NT2/D1 (cell line): ENCODE data around the gene CDH13.

ENCODE experiments used
- DNase-seq: peaks from one replicate; pipeline ENCODE4 v3.0.0-alpha.2; 2011; ENCODE audit warnings: low read depth, low spot score
- H3K27me3 ChIP-seq: 2 replicates; pipeline ENCODE4 v1.6.0; 2011; ENCODE audit warnings: mild to moderate bottlenecking; ENCODE audit not compliant: insufficient read length, insufficient read depth
- H3K36me3 ChIP-seq: 2 replicates; pipeline ENCODE4 v1.6.1; 2011; ENCODE audit warnings: mild to moderate bottlenecking, low read length, mixed read lengths; ENCODE audit not compliant: insufficient read depth, insufficient read length
- H3K4me1 ChIP-seq: 2 replicates; pipeline ENCODE4 v1.5.1; 2011; ENCODE audit not compliant: insufficient read depth, insufficient read length
- H3K4me3 ChIP-seq: 2 replicates; pipeline ENCODE4 v1.5.1; 2011; ENCODE audit warnings: low read depth; ENCODE audit not compliant: insufficient read length
- H3K9ac ChIP-seq: 2 replicates; pipeline ENCODE4 v1.6.0; 2011; ENCODE audit warnings: low read depth; ENCODE audit not compliant: insufficient read length
- H3K9me3 ChIP-seq: 2 replicates; pipeline ENCODE4 v1.5.1; 2011; ENCODE audit warnings: mild to moderate bottlenecking, low read length; ENCODE audit not compliant: insufficient read depth
- SUZ12 ChIP-seq: IDR thresholded peaks from 2 replicates; pipeline ENCODE4 v1.6.1; 2011; ENCODE audit not compliant: insufficient read length, insufficient read depth; ENCODE audit errors: extremely low read depth
- YY1 ChIP-seq: IDR thresholded peaks from 2 replicates; pipeline ENCODE4 v1.6.1; 2011; ENCODE audit not compliant: insufficient read length, insufficient read depth
- ZNF274 ChIP-seq: IDR thresholded peaks from 2 replicates; pipeline ENCODE4 v1.6.1; 2011; ENCODE audit warnings: mild to moderate bottlenecking, low read depth, low read length

CDH13 gene

DNA sequence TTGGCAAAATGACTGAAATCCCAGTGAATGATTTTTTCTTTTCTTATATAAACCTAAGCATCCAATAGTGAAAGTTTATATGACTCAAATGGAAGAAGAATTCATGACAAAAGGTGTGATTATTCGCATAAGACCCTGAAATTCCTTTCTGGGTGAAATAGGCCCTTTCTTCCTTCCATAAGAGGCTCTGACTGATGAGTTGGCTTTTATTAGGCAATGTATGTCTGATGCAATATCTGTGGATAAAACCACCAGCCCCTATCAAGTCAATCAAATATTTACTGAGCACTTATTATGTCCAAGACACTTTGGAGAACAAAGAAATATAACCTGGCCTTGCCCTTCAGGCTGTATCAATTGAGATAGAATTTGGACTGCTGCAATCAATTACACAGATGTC lies 316.6 kb downstream of the CDH13 start:
- Histone ChIP-seq H3K9ac (no peak overlapping the region), H3K4me1 (no peaks in the 10 kb centered on the region), H3K4me3 (no peak overlapping the region), H3K9me3 (no peaks in the 10 kb centered on the region; the same call in none of the 2 replicates), H3K27me3 (no peaks in the 10 kb centered on the region), H3K36me3 (no peaks in the 10 kb centered on the region)
- no peak for TF ChIP-seq ZNF274
- no peak for TF ChIP-seq YY1
- TF ChIP-seq SUZ12 = no peak
- no peak for DNase-seq

DNA sequence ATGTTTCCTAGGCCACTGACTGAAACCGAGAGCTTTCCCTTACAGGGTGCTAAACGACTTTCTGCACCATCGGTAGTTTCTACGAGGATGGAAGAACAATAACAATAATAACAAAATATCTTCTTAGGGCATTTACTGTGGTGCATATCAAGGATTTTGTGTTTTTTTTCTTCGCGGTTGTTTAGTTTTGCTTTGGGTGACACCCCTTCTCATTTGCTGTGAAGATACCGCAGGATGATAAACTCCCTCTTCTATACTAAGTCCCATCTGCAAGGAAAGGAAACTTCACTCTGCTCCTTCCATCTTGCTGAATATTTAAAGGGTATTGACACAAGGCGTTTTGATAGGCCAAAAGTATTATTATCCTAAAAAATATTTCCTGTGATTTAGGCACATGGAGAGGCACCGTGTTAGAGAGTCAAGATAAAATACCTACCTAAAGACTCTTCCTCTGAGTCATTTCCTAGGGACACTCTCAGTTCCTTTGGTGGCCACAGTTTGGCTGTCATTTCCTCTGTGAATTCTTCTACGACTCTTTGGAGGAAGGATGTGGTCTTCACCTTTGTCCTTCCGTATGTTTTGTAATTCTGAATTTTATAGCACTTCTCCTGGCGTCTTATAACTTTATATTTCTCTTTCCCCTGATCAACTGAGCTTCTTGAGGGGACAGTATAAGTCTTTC lies 318.8 kb downstream of the CDH13 start:
- Histone ChIP-seq H3K4me3 (no peak overlapping the region), H3K9me3 (no peaks in the 10 kb centered on the region; the same call in none of the 2 replicates), H3K9ac (no peak overlapping the region), H3K4me1 (no peaks in the 10 kb centered on the region), H3K36me3 (no peaks in the 10 kb centered on the region), H3K27me3 (no peaks in the 10 kb centered on the region)
- no peak for DNase-seq
- TF ChIP-seq ZNF274 (no peak), YY1 (no peak), SUZ12 (no peak)

DNA sequence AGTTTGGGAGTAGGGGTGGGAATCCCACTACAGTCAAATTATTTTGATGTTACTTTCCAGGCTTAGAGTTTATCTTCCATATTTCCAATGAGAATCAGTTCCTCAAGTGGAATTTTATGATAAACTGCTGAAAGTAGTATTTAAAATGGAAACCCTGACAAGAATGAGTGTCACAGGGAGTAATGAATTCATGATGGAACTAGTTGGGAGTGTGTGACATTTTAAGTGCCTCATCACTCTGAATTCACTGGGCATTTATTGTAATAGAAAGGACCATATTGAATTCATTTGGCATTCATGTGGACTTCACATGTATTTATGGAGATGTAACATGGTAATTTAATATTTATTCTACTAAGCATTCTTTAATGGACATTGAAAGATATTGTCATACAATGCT lies 320.9 kb downstream of the CDH13 start:
- Histone ChIP-seq H3K9me3 (no peaks in the 10 kb centered on the region), H3K36me3 (no peaks in the 10 kb centered on the region), H3K4me3 (no peak overlapping the region), H3K9ac (no peak overlapping the region), H3K4me1 (no peaks in the 10 kb centered on the region), H3K27me3 (no peaks in the 10 kb centered on the region)
- DNase-seq = no peak
- TF ChIP-seq SUZ12 (no peak), ZNF274 (no peak), YY1 (no peak)

DNA sequence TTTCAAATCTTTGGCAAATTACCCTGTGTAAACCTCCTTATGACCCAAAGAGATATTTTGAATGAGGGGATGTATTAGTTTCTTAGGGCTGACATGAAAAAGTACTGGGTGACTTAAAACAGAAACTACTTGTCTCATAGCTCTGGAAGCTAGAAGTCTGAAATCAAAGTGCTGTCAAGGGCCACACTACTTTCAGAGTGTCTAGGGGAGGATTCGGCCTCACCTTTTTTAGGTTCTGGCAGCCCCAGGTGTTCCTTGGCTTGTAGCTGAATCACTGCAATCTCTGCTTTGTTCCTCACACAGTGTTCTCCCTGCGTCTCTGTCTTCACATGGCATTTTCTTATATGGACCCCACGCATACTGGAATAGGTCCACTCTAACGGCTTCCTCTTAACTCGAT lies 322.2 kb downstream of the CDH13 start:
- no peak for TF ChIP-seq SUZ12
- TF ChIP-seq ZNF274 = no peak
- TF ChIP-seq YY1 = no peak
- Histone ChIP-seq H3K4me1 (no peaks in the 10 kb centered on the region), H3K27me3 (no peaks in the 10 kb centered on the region), H3K9ac (no peak overlapping the region), H3K9me3 (no peaks in the 10 kb centered on the region), H3K36me3 (no peaks in the 10 kb centered on the region), H3K4me3 (no peak overlapping the region)
- DNase-seq = no peak

DNA sequence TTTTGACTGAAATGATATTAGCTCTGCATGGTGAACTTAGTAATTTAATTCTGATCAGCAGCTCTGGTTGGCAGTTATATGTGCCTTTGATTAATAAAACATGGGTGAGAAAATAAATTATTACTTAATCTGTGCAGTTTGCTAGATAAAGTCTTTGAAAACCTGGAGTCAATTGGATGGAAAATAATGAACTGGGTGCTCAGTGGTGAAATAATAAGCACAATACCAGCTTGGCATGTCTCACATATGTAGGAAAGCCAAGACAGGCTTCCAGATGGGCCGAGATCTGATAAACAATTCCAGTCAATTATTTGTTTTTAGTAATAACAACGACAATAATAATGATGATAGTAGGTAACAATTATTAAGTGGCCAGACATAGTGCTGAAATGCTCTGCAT lies 326.7 kb downstream of the CDH13 start:
- H3K9me3 ChIP-seq = no peaks in the 10 kb centered on the region
- TF ChIP-seq SUZ12 = no peak
- TF ChIP-seq YY1 = no peak
- no peak for TF ChIP-seq ZNF274
- H3K4me1 ChIP-seq = no peaks in the 10 kb centered on the region
- no peaks in the 10 kb centered on the region for H3K27me3 ChIP-seq
- no peak overlapping the region for H3K9ac ChIP-seq
- no peaks in the 10 kb centered on the region for H3K36me3 ChIP-seq
- DNase-seq = no peak
- H3K4me3 ChIP-seq = no peak overlapping the region

DNA sequence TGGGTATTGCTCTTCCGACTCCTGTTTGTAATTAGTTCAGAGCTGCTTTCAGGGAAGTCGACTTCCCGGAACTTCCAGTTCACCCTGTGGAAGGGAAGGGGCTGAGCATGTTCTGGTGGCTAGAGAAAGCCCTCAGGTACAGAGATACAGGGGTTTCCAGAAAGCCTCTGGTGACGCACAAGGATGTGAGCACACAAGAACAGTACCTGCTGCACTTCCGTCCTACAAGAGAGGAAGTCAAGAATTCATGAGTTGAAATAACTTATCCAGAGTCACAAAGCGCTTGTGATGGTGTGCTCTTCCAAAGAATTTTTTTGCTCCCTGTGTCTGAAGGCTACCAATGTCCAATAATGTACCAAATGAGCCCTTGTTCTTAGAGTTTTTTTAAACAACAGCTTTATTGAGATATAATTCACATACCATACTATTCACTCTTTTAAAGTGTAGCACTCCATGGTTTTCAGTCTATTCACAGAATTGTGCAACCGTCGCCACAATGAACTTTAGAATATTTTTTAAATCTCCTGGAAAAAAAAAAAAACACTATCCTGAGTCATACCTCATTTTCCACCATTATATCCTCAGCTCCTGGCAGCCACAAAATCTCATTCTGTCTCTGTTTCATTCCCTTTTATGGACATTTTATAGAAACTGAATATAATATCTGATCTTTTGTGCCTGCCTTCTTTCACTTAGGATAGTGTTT lies 327.6 kb downstream of the CDH13 start:
- H3K36me3 ChIP-seq = no peaks in the 10 kb centered on the region
- H3K4me3 ChIP-seq = no peak overlapping the region
- H3K4me1 ChIP-seq = no peaks in the 10 kb centered on the region
- TF ChIP-seq YY1 (no peak), ZNF274 (no peak), SUZ12 (no peak)
- H3K9me3 ChIP-seq = no peaks in the 10 kb centered on the region
- DNase-seq = no peak
- H3K9ac ChIP-seq = no peak overlapping the region
- no peaks in the 10 kb centered on the region for H3K27me3 ChIP-seq

DNA sequence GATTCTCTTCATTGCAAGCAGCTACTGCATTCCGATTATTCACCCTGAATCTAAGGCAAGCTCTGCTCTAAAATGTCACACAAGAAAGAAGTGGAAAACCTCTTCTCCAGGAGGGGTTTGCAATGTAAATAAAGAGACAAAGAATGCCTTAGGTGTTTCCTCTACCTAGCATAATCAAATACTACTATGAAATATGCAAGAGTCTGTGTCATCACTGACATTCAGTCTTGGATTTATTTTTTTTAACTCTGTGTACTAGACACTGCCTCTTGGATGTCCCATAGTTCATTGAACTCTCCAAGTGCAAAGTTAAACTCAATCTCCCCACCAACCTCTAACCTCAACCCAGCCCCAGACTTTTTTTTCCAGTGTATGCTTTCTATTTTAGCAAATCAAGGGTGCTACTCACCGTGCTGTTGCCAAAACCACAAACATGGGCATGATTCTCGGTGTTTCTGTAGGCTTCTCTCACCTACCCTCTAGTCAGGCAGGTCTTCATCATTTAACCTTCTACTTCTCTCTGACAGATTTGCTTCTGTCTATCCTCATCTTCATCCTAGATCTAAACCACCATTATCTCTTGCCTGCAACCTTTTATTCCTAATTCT lies 329.1 kb downstream of the CDH13 start:
- no peaks in the 10 kb centered on the region for H3K9me3 ChIP-seq
- H3K4me3 ChIP-seq = no peak overlapping the region
- no peaks in the 10 kb centered on the region for H3K27me3 ChIP-seq
- H3K4me1 ChIP-seq = no peaks in the 10 kb centered on the region
- no peak for DNase-seq
- no peak overlapping the region for H3K9ac ChIP-seq
- H3K36me3 ChIP-seq = no peaks in the 10 kb centered on the region
- TF ChIP-seq ZNF274 (no peak), YY1 (no peak)
